GM12891 (cell line): Measurements from ENCODE around the gene HSF2BP.
"Not testable (repeated sequence)": the region's sequence is repeated elsewhere in the genome, so short reads cannot be mapped to it uniquely, and the experiment has no call there.

ENCODE experiments used
- DNase-seq: peaks from one replicate; pipeline ENCODE4 v3.0.0; 2011; ENCODE audit warnings: low spot score; ENCODE audit not compliant: insufficient read length
- FAIRE-seq: peaks from 2 replicates; lab custom pipeline; 2011; peaks lifted over from hg19 to GRCh38; lab: Jason Lieb, UNC
- PAX5 ChIP-seq: IDR thresholded peaks from 2 replicates; pipeline ENCODE4 v1.6.1; 2011; ENCODE audit warnings: low read length, moderate library complexity, mild to moderate bottlenecking; ENCODE audit not compliant: insufficient read depth, severe bottlenecking
- POLR2A ChIP-seq: IDR thresholded peaks from 2 replicates; pipeline ENCODE4 v1.6.1; 2011; ENCODE audit warnings: low read depth, low read length, control low read depth
- POLR2AphosphoS5 ChIP-seq: IDR thresholded peaks from 2 replicates; pipeline ENCODE4 v1.6.1; 2011; ENCODE audit warnings: low read depth, low read length, control low read depth
- POU2F2 ChIP-seq: IDR thresholded peaks from 2 replicates; pipeline ENCODE4 v1.6.1; 2011; ENCODE audit warnings: low read depth, mild to moderate bottlenecking, control low read depth, low read length, moderate library complexity
- SPI1 ChIP-seq: IDR thresholded peaks from 2 replicates; pipeline ENCODE4 v1.6.1; 2011; ENCODE audit warnings: low read depth, low read length, control low read depth
- TAF1 ChIP-seq: IDR thresholded peaks from 2 replicates; pipeline ENCODE4 v1.6.1; 2011; ENCODE audit warnings: low read depth, low read length, control low read depth

The HSF2BP gene

GRCh38 chr21:43653626-43654025 is 5.7 kb downstream of the HSF2BP start:
- TF ChIP-seq POLR2AphosphoS5: no peak
- TF ChIP-seq POU2F2: no peak
- TF ChIP-seq SPI1: no peak
- TF ChIP-seq PAX5: no peak
- no peak for TF ChIP-seq POLR2A
- TF ChIP-seq TAF1: no peak
- no peak for DNase-seq
- FAIRE-seq: no peak

- FAIRE-seq (no peak), DNase-seq (no peak)
- no peak for TF ChIP-seq POU2F2
- no peak for TF ChIP-seq SPI1
These were observed 6.7 kb downstream of the HSF2BP start for GRCh38 chr21:43652616-43653015.

GRCh38 chr21:43651926-43652325 is 7.4 kb downstream of the HSF2BP start:
- DNase-seq, FAIRE-seq: not testable (repeated sequence)

GRCh38 chr21:43648171-43648570 is 11.1 kb downstream of the HSF2BP start:
- TF ChIP-seq POLR2AphosphoS5 (no peak), TAF1 (no peak), PAX5 (no peak), POLR2A (no peak)
- no peak for DNase-seq
- FAIRE-seq: no peak

- FAIRE-seq (peak; percentile 98), DNase-seq (peak; percentile 65)
- TF ChIP-seq SPI1 (no peak), POU2F2 (peak; percentile 81)
These were observed 12.6 kb downstream of the HSF2BP start for GRCh38 chr21:43646550-43647260.

- TF ChIP-seq POU2F2 (no peak), PAX5 (no peak), SPI1 (no peak), POLR2AphosphoS5 (no peak), POLR2A (no peak), TAF1 (no peak)
- DNase-seq: no peak
- no peak for FAIRE-seq
These were observed 13.3 kb downstream of the HSF2BP start for GRCh38 chr21:43645976-43646375.

GRCh38 chr21:43645136-43645891 is 14.0 kb downstream of the HSF2BP start:
- TF ChIP-seq SPI1: peak; percentile 71
- TF ChIP-seq TAF1: no peak
- DNase-seq: peak; percentile 37
- FAIRE-seq: peak; percentile 20

GRCh38 chr21:43644609-43645008 is 14.7 kb downstream of the HSF2BP start:
- TF ChIP-seq TAF1 (no peak), PAX5 (no peak), POLR2AphosphoS5 (no peak), SPI1 (no peak), POU2F2 (no peak), POLR2A (no peak)
- DNase-seq (no peak), FAIRE-seq (no peak)

- DNase-seq (no peak), FAIRE-seq (no peak)
- TF ChIP-seq POLR2A (no peak), POU2F2 (no peak), TAF1 (no peak), POLR2AphosphoS5 (no peak), PAX5 (no peak), SPI1 (no peak)
These were observed 15.2 kb downstream of the HSF2BP start for GRCh38 chr21:43644071-43644470.

GRCh38 chr21:43643193-43643592 is 16.1 kb downstream of the HSF2BP start:
- FAIRE-seq (no peak), DNase-seq (no peak)
- no peak for TF ChIP-seq PAX5

GRCh38 chr21:43640400-43640799 is 18.9 kb downstream of the HSF2BP start:
- DNase-seq (no peak), FAIRE-seq (no peak)
- no peak for TF ChIP-seq SPI1
- TF ChIP-seq POU2F2: no peak
- TF ChIP-seq TAF1: no peak
- no peak for TF ChIP-seq POLR2AphosphoS5
